HG03521 (cell line): Measurements from ENCODE around the gene CISD1.
"Not testable (repeated sequence)": the region's sequence is repeated elsewhere in the genome, so short reads cannot be mapped to it uniquely, and the experiment has no call there.

Experiments
- ATAC-seq: cut with Tn5 transposase; IDR thresholded peaks from one replicate; pipeline ENCODE4 v1.9.1; 2021; ENCODE audit warnings: mild to moderate bottlenecking, moderate library complexity; ENCODE audit not compliant: unreplicated experiment

Gene CISD1

DNA sequence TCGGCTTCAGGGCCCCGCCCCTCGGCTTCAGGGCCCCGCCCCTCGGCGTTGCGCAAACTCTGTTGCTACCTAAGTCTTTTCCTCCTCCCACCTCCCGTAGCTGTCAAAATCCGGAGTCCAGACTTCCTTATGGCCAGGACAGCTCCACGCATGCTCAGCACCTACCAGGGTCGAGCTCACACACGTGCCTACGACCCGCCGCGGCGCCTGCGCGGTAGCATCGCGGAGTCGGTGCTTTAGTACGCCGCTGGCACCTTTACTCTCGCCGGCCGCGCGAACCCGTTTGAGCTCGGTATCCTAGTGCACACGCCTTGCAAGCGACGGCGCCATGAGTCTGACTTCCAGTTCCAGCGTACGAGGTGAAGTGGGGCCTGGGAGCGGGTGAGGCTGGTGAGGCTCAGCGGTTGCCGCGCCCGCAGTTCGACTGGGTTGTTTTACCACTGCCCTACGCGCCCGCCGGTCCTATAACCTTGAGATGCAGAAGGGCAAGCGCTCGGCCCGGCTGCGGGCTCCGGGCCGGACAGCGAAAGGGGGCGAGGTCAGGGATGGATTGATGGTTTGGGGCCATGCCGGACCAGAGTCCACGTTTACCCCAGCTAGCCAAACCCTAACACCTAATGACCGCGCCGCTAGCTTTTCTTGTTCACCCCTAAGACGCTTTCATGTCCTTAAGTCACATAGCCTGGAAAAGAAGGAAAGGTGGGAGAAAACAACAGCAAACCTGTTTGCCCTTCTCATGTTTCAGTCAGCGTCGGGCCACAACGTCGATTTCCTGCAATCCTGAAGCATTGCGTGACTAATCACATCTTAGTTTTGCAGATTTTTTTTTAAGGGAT is at the start of gene CISD1:
TSS of gene CISD1 (plus strand) at position 217 of the 836 bp plus-strand sequence. CDS start at position 329, 112 bp downstream.
- peak; percentile 59 for ATAC-seq

DNA sequence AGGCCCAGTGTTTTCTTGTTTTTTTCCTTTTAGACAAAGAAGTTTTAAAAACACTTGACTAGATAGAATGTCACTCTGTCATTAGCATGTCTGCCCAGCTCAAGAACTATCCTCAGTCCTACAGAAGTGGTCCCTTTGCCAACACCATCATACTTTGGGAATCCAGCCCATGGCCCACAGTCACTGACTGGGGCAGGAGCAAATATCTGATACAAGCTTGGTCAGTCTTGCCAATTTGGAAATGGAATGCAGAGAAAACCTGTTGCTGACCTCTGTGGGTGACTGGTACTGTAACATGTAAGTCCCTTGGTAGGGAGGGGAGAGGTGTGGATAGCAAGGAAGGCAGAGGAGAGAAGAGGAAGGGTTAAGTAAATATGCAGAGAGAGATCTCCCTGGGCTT is 49.1 kb upstream of the CISD1 start:
- ATAC-seq: no peak

- no peak for ATAC-seq
Observed at GRCh38 chr10:58220769-58221451, 48.1 kb upstream of the CISD1 start.

DNA sequence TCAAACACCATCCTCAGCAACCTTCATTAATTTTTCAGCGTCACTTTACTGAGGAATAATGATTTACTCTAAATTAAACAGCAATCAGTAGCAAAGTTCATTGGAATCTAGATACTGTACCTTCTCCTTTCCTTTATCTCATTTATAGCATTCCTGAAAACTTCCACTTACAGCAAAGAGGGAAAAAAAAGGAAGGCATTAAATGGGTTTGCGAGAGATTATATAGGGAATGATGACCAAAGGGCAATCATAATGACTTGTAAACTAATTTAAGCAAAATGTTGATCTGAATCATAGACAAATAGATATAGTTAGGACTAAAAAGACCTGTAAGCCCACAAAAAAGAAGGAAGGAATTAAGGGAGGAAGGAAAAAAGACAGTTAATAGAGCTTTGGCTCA is 43.3 kb upstream of the CISD1 start:
- ATAC-seq: no peak

GRCh38 chr10:58229856-58230255 is 39.1 kb upstream of the CISD1 start:
- not testable (repeated sequence) for ATAC-seq

GRCh38 chr10:58237014-58237834 is 31.7 kb upstream of the CISD1 start:
- no peak for ATAC-seq

- ATAC-seq: no peak
Observed at GRCh38 chr10:58239561-58240169, 29.3 kb upstream of the CISD1 start.

DNA sequence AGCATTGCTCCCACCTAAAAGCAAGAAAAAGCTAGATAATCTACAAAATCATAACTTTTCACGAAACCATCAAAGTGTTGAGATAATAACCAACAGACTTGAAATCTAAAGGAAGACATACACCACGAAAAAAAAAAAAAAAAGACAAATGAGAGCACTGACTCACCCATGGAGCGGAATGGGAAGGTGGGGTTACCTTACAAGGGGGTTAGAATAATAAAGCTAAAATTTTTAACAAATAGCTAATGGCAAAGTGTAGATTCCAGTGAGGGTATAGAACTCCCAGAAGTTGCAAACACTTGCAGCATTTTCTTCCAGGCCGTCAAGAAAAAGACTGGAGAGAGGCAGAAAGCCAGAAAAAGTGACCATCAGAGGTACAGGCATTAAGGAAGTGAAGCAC is 28.4 kb upstream of the CISD1 start:
- no peak for ATAC-seq

DNA sequence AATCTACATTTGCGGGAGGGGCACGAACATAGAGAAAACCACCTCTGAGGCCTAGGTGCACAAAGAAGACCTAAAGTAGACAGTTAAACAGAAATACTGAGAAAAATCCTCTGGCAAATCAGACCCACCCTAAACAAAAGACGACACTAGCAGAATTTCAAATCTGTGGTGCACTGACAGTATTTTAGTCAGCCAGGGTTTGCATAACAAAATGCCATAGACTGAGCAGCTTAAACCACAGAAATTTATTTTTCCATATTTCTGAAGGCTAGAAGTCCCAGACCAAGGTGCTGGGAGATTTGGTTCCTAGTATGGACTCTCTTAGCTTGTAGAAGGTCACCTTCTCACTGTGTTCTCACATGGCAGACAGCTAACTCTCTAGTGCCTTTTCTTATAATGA is 27.6 kb upstream of the CISD1 start:
- no peak for ATAC-seq

- no peak for ATAC-seq
Observed at GRCh38 chr10:58243269-58243668, 25.7 kb upstream of the CISD1 start.

DNA sequence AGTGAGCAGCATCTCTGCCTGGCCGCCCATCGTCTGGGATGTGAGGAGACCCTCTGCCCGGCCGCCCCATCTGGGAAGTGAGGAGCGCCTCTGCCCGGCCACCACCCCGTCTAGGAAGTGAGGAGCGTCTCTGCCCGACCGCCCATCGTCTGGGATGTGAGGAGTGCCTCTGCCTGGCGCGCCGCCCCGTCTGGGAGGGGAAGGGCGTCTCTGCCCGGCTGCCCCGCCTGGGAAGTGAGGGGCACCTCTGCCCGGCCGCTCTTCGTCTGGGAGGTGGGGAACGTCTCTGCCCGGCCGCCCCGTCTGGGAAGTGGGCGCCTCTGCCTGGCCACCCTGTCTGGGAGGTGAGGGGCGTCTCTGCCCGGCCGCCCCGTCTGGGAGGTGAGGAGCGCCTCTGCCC is 25.2 kb upstream of the CISD1 start:
- not testable (repeated sequence) for ATAC-seq

DNA sequence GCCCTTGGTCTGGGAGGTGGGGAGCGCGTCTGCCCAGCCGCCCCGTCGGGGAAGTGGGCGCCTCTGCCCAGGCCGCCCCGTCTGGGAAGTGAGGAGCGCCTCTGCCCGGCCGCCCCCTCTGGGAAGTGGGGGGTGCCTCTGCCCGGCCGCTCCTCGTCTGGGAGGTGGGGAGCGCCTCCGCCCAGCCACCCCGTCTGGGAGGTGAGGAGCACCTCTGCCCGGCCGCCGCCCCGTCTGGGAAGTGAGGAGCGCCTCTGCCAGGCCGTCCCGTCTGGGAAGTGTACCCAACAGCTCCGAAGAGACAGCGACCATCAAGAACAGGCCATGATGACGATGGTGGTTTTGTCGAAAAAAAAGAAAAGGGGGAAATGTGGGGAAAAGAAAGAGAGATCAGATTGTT is 24.7 kb upstream of the CISD1 start:
- ATAC-seq: not testable (repeated sequence)

DNA sequence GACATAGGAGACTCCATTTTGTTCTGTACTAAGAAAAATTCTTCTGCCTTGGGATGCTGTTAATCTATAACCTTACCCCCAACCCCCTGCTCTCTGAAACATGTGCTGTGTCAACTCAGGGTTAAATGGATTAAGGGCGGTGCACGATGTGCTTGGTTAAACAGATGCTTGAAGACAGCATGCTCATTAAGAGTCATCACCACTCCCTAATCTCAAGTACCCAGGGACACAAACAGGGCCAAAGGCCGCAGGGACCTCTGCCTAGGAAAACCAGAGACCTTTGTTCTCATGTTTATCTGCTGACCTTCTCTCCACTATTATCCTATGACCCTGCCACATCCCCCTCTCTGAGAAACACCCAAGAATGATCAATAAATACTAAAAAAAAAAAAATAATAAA is 24.3 kb upstream of the CISD1 start:
- not testable (repeated sequence) for ATAC-seq

- ATAC-seq: no peak
Observed at GRCh38 chr10:58253184-58253583, 15.8 kb upstream of the CISD1 start.

DNA sequence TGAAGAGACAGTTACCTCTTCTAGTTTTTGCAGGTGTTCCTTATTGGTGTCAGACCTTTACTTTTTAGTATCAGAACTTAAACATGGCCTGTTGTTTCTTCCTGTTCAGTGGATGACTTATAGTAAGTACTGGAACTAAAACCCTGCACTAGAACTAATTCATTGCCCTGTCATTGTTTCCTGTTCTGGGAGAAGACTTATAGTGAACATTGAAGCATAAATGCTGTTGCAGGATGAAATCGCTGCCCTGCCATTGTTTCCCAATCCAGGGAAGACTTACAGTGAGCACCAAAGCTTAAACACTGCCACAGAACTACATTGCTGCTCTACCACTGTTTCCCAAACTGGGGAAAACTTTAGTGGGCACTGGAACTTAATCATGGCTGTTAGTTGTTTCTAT is 14.3 kb upstream of the CISD1 start:
- ATAC-seq: no peak

DNA sequence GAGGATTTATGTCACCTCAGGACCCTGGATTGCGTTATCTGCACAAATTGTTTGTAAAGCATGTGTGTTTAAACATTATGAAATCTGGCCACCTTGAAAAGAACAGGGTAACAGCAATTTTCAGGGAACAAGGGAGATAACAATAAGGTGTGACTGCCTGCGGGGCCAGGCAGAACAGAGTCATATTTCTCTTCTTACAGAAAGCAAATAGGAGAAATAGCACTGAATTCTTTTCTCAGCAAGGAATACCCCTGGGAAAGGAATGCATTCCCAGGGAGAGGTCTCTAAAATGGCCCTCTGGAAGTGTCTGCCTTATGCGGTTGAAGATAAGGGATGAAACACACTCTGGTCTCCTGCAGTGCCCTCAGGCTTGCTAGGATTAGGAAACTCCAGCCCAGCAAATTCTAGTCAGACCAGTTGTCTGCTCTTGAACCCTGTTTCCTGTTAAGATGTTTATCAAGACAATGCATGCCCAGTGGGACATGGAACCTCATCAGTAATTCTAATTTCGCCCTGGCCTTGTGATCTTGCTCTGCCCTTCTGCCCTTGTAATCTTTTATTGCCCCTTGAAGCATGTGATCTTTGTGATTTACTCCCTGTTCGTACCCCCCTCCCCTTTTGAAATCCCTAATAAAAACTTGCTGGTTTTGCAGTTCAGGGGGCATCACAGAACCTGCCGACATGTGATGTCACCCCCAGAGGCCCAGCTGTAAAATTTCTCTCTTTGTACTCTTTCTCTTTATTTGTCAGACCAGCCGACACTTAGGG is 12.8 kb upstream of the CISD1 start:
- not testable (repeated sequence) for ATAC-seq

DNA sequence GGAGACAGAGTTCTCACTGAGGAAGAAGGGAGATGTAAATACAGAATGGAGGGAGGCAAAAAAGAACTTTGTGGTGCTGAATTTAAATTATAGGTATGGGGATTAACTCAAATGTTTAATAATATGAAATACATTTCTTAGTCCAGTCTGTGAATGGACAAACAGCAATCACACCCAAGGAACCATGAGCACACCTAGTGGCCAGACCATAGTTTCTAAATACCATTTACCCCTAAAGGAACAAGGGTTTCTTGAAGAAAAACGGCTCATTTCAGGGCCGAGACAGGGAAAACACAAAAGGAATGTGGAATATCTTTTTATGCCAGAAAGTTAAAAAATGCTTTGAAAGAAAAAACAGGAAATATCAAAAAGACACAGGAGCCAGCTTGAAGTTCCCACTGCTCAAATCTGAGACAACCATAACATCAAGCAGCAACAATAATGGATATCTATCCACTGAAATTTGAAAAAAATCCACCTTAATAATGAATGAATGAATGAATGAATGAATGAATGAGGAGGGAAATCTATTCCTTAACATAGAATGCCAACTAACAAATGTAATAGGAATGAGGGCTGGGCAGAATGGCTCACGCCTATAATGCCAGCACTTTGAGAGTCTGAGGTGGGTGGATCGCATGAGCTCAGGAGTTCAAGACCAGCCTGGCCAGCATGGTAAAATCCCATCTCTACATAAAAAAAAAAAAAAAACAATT is 9.8 kb upstream of the CISD1 start:
- no peak for ATAC-seq

GRCh38 chr10:58260334-58260733 is 8.6 kb upstream of the CISD1 start:
- ATAC-seq: no peak

DNA sequence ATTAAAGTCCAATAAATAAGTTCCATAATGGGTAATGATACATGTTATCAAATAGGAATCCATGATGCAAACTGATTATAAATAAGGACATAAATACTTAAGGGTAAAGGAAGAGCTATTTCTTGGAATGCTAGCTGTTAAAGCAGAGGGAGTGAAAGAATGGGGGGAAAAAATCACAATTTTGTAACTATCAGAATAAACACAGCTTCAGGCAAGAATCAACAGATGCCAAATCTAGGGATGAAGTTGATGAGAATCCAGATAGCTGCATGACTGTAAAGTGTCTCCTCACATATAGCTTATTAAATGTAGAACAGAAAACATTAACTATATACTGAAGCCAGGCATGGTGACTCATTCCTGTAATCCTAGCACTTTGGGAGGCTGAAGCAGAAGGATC is 6.2 kb upstream of the CISD1 start:
- no peak for ATAC-seq

- ATAC-seq: no peak
Observed at GRCh38 chr10:58264780-58265179, 4.2 kb upstream of the CISD1 start.
